PC-9 (cell line): ENCODE measurements around the gene POLR2F. TPM values are rescaled to one million over a fixed set of nuclear protein-coding genes. Genes with fewer than 3 reads are reported as not detected.

Experiments
- BruUV-seq: library from RNA; stranded (reverse); fragments of 400-500 nt; replicated peaks from 2 replicates; lab custom pipeline; 2021; lab: Mats Ljungman, UMichigan
- CTCF ChIA-PET: fragments of 300-600 bp; sonication (Branson Sonifier 250); formaldehyde crosslinking; loops from one replicate; lab custom pipeline; 2022; ENCODE audit warnings: antibody characterized with exemption; lab: Charles Lee
- POLR2A ChIA-PET: fragments of 300-600 bp; sonication (Branson Sonifier 250); formaldehyde crosslinking; loops from one replicate; lab custom pipeline; 2022; ENCODE audit warnings: antibody characterized with exemption; ENCODE audit not compliant: unreplicated experiment; lab: Charles Lee
- DNase-seq, 2 experiments: peaks; one replicate each; pipeline versions ENCODE4 v3.0.0 to v3.0.0-alpha.2; 2015 to 2022; ENCODE audit warnings: mixed read lengths in 1 of 2
- H2AFZ ChIP-seq: fragments of 200-600 bp; sonication (generic); 2 replicates; pipeline ENCODE4 v1.8.1; 2017; ENCODE audit warnings: antibody characterized with exemption
- H3F3A ChIP-seq: fragments of 200-600 bp; sonication (generic); 2 replicates; pipeline ENCODE4 v1.8.1; 2017; ENCODE audit warnings: antibody characterized with exemption, mild to moderate bottlenecking, low read depth; ENCODE audit not compliant: insufficient read depth
- H3K27ac ChIP-seq: fragments of 200-600 bp; sonication (generic); 2 replicates; pipeline ENCODE4 v1.6.1; 2016; ENCODE audit warnings: mixed run types
- H3K27me3 ChIP-seq: fragments of 200-600 bp; sonication (generic); 2 replicates; pipeline ENCODE4 v1.6.1; 2016; ENCODE audit warnings: low read depth, mixed run types; ENCODE audit not compliant: insufficient read depth
- H3K36me3 ChIP-seq: fragments of 200-600 bp; sonication (generic); 2 replicates; pipeline ENCODE4 v1.6.1; 2016; ENCODE audit warnings: low read depth, mixed run types
- H3K4me1 ChIP-seq: fragments of 200-600 bp; sonication (generic); replicated peaks from 2 replicates; pipeline ENCODE4 v1.6.1; 2016; ENCODE audit warnings: mixed run types; ENCODE audit not compliant: insufficient read depth
- H3K4me2 ChIP-seq: fragments of 200-600 bp; sonication (generic); 2 replicates; pipeline ENCODE4 v1.6.1; 2017; ENCODE audit warnings: mixed run types
- H3K4me3 ChIP-seq: fragments of 200-600 bp; sonication (generic); 2 replicates; pipeline ENCODE4 v1.6.1; 2016; ENCODE audit warnings: mixed run types
- H3K79me2 ChIP-seq: fragments of 200-600 bp; sonication (generic); 2 replicates; pipeline ENCODE4 v1.6.1; 2017; ENCODE audit warnings: low read depth, mixed run types
- H3K9me2 ChIP-seq: fragments of 200-600 bp; sonication (generic); 2 replicates; pipeline ENCODE4 v1.8.1; 2017; ENCODE audit warnings: mild to moderate bottlenecking; ENCODE audit not compliant: insufficient read depth
- H3K9me3 ChIP-seq: fragments of 200-600 bp; sonication (generic); 2 replicates; pipeline ENCODE4 v1.8.1; 2016; ENCODE audit warnings: low read depth; ENCODE audit not compliant: insufficient read depth
- H4K20me1 ChIP-seq: fragments of 200-600 bp; sonication (generic); 2 replicates; pipeline ENCODE4 v1.8.1; 2017; ENCODE audit not compliant: insufficient read depth
- EZH2 ChIP-seq: fragments of 200-600 bp; sonication (generic); IDR thresholded peaks from 2 replicates; pipeline ENCODE4 v1.8.0; 2017; ENCODE audit warnings: antibody characterized with exemption, low read depth
- intact Hi-C: fragments of 100-400 bp; cut with micrococcal nuclease; formaldehyde crosslinking; loops from one replicate; pipeline ENCODE4 v1.10.0; 2022; ENCODE audit not compliant: unreplicated experiment
- total RNA-seq: library from RNA; stranded (reverse); gene quantifications from 2 replicates; pipeline ENCODE4 v1.2.3, GENCODE V29; 2021
- TF ChIP-seq, protein P1 (sequence below): fragments of 200-600 bp; sonication (generic); conservative IDR thresholded peaks from 2 replicates; pipeline ENCODE4 v1.6.1; 2017; ENCODE audit warnings: mixed run types, antibody characterized with exemption, mild to moderate bottlenecking, moderate library complexity

Gene POLR2F
- total RNA-seq, 1 experiment from 2014 or later = 180 TPM

DNA sequence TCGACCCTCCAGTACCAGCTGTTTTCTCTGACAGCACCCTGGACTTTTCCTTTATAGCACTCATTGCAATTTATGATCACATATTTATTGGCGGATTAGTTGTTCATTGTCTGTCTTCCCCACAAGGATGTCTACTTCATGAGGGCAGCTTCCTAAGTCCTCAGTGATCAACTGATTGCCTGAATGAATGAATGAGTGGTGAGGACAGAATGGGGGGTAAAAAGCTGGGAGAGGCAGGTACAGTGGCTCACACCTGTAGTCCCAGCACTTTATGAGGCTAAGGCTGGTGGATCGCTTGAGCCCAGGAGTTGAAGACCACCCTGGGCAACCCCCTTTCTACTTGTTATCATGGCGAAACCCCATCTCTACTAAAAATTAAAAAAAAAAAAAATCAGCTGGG, 42.0 kb downstream of the POLR2F start:
- Histone ChIP-seq H3K4me1 (peaks cover 28% of the 10 kb centered on the region), H4K20me1 (no peaks in the 10 kb centered on the region), H3K4me3 (no peak overlapping the region), H3K27ac (no peak overlapping the region), H3K9me2 (no peaks in the 10 kb centered on the region), H3F3A (peaks cover 7% of the 10 kb centered on the region), H2AFZ (no peak overlapping the region), H3K27me3 (no peaks in the 10 kb centered on the region), H3K36me3 (no peaks in the 10 kb centered on the region), H3K79me2 (no peaks in the 10 kb centered on the region), H3K9me3 (no peaks in the 10 kb centered on the region), H3K4me2 (no peak overlapping the region)
- POLR2A ChIA-PET = no interaction called here
- intact Hi-C loops = no loop called here
- CTCF ChIA-PET = interaction anchor here (0.9 kb wide), 1 partner anchor 108 kb away, joined by 3 read pairs; no protein-coding TSS in a partner anchor
- no TSS peak for BruUV-seq
- TF ChIP-seq, protein P1, sequence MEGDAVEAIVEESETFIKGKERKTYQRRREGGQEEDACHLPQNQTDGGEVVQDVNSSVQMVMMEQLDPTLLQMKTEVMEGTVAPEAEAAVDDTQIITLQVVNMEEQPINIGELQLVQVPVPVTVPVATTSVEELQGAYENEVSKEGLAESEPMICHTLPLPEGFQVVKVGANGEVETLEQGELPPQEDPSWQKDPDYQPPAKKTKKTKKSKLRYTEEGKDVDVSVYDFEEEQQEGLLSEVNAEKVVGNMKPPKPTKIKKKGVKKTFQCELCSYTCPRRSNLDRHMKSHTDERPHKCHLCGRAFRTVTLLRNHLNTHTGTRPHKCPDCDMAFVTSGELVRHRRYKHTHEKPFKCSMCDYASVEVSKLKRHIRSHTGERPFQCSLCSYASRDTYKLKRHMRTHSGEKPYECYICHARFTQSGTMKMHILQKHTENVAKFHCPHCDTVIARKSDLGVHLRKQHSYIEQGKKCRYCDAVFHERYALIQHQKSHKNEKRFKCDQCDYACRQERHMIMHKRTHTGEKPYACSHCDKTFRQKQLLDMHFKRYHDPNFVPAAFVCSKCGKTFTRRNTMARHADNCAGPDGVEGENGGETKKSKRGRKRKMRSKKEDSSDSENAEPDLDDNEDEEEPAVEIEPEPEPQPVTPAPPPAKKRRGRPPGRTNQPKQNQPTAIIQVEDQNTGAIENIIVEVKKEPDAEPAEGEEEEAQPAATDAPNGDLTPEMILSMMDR = no peak
- no peak for TF ChIP-seq EZH2
- DNase-seq = no peak

GRCh38 chr22:37996079-37996478, 42.6 kb downstream of the POLR2F start:
- Histone ChIP-seq H3K27me3 (no peaks in the 10 kb centered on the region), H4K20me1 (no peaks in the 10 kb centered on the region), H3K4me2 (peak overlapping the region; percentile 3; the same call in 1 of the 2 replicates), H3K36me3 (no peaks in the 10 kb centered on the region), H3K4me3 (no peak overlapping the region), H2AFZ (no peak overlapping the region), H3K27ac (no peak overlapping the region), H3K9me3 (no peaks in the 10 kb centered on the region), H3K9me2 (no peaks in the 10 kb centered on the region), H3F3A (peaks cover 7% of the 10 kb centered on the region), H3K79me2 (no peaks in the 10 kb centered on the region), H3K4me1 (peaks cover 32% of the 10 kb centered on the region)
- ChIA-PET CTCF (no interaction called here), POLR2A (interaction anchor here (0.5 kb wide), 1 partner anchor 43 kb away, joined by 4 read pairs; the partner anchor contains the start of genes C22orf23 and POLR2F)
- DNase-seq = no peak
- TF ChIP-seq EZH2 = no peak
- TF ChIP-seq, protein P1 = no peak
- intact Hi-C loops = no loop called here
- BruUV-seq = no TSS peak

DNA sequence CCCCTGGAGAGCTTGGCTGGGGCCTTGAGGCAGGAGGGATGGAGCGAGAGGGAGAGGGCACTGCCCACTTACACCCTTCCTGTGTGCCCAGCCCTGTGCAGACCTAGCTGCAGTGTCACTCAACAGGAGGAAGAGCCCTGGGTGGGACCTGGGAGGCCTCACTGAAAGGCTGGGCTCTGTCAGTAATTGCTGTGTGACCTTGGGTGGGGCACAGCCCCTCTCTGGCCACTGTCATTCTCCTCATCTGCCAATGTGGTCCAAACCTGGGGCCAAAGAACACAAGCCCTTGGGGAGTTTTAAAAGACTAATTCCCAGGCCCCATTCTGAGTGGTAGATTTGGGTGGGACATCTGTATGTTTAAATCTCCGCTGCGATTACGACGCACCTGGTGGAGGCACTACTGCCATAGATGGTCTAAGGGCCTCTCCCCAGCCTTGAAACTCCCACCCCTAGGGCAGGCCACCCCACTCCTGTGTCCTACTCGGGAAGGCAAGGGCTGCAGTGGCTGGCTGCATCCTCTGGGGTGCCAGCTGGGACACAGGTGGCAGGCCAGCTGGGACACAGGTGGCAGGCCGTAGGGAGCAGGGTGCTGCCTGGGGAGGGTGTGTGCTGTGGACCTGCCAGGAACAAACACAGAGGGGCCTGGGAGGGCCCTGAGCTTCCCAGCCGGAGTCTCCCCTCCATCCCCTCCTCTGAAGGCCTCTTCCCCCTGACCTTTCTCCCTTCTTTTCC, 43.2 kb downstream of the POLR2F start:
- intact Hi-C loops = no loop called here
- H3K9me2 ChIP-seq = no peaks in the 10 kb centered on the region
- TF ChIP-seq, protein P1 = no peak
- no peak for TF ChIP-seq EZH2
- no peaks in the 10 kb centered on the region for H3K79me2 ChIP-seq
- ChIA-PET CTCF (no interaction called here), POLR2A (interaction anchor here (0.5 kb wide), 1 partner anchor 43 kb away, joined by 4 read pairs; the partner anchor contains the start of genes C22orf23 and POLR2F)
- no peaks in the 10 kb centered on the region for H4K20me1 ChIP-seq
- no peaks in the 10 kb centered on the region for H3K27me3 ChIP-seq
- H2AFZ ChIP-seq = no peak overlapping the region
- peaks cover 7% of the 10 kb centered on the region for H3F3A ChIP-seq
- H3K27ac ChIP-seq = no peak overlapping the region
- no TSS peak for BruUV-seq
- no peak for DNase-seq
- H3K4me3 ChIP-seq = no peak overlapping the region
- H3K36me3 ChIP-seq = no peaks in the 10 kb centered on the region
- peaks cover 32% of the 10 kb centered on the region for H3K4me1 ChIP-seq
- no peaks in the 10 kb centered on the region for H3K9me3 ChIP-seq
- peak overlapping the region; percentile 3; the same call in 1 of the 2 replicates for H3K4me2 ChIP-seq
